ENCODE data around the gene DPCD. TPM values are rescaled to one million over a fixed set of nuclear protein-coding genes. Genes with fewer than 3 reads are reported as not detected.

DPCD gene
- total and polyA plus RNA-seq, 10 of the 15 experiments (the other 5 are each of a cell fraction or from before 2014, with no cell fraction given) = 9.7 to 50.9 (median 26.3) TPM

DNA sequence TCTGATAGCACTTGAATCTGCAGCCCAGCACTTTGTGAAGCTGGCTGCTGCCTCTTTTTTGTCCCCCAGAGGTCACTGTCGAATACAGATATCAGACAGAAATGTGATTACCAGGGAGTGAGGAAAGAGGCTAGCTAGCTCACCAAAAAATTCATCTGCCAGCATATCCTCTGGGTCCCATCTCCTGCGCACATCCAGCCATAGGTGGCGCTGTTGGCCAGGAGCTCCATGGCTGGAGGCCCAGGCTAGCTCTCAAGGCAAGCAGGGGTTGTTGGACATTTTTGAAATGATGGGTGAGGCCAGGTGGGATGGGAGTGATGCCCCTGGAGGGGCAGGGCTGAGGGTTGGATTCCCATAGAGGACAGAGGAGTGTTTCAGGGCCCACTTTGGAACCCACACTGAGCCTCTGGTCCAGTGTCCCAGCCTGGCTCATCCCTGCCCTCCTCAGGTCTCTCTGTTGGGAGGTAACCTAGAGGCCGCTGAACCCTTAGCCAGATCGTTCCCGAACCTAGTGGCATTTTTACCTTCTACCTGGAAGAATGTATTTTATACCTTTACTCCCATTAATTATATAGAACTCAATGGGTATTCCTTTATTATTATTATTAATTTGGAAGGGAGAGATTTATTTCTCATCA is 14.8 kb downstream of the DPCD start (continued):
- TF ChIP-seq TCF7 (IDR thresholded peaks at IDR 0.05; ENCODE audit: borderline replicate concordance) = no peak
- no peak for TF ChIP-seq ZNF274 (IDR thresholded peaks at IDR 0.05; ENCODE audit: insufficient read depth, insufficient read length)
- TF ChIP-seq YY1 (IDR thresholded peaks at IDR 0.05; ENCODE audit: low read depth, low read length) = peak; percentile 77
- no peak for TF ChIP-seq CREB1 (IDR thresholded peaks at IDR 0.05; ENCODE audit: low read depth)
- TF ChIP-seq, protein P1, sequence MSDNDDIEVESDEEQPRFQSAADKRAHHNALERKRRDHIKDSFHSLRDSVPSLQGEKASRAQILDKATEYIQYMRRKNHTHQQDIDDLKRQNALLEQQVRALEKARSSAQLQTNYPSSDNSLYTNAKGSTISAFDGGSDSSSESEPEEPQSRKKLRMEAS (IDR thresholded peaks at IDR 0.05; ENCODE audit: low read depth, low read length) = no peak
- no peak for TF ChIP-seq NRF1 (conservative IDR thresholded peaks at IDR 0.05; ENCODE audit: low read depth, low read length)
- TF ChIP-seq RAD51 (IDR thresholded peaks at IDR 0.05) = no peak
- TF ChIP-seq MTA3 (IDR thresholded peaks at IDR 0.05; ENCODE audit: borderline replicate concordance, low read length) = no peak
- TF ChIP-seq NFXL1 (IDR thresholded peaks at IDR 0.05; ENCODE audit: borderline replicate concordance) = no peak
- TF ChIP-seq ZZZ3 (IDR thresholded peaks at IDR 0.05; ENCODE audit: control insufficient read depth, insufficient read length, low read depth) = no peak
- TF ChIP-seq BHLHE40 (IDR thresholded peaks at IDR 0.05; ENCODE audit: borderline replicate concordance in 1 of 2, low read depth in 2 of 2, low read length in 1 of 2) = 0 out of 4 replicates have a peak, but pooled peaks of 1 of the 2 experiments have one; percentile 21
- TF ChIP-seq PML (IDR thresholded peaks at IDR 0.05; ENCODE audit: low read length) = no peak
- TF ChIP-seq, protein P2, sequence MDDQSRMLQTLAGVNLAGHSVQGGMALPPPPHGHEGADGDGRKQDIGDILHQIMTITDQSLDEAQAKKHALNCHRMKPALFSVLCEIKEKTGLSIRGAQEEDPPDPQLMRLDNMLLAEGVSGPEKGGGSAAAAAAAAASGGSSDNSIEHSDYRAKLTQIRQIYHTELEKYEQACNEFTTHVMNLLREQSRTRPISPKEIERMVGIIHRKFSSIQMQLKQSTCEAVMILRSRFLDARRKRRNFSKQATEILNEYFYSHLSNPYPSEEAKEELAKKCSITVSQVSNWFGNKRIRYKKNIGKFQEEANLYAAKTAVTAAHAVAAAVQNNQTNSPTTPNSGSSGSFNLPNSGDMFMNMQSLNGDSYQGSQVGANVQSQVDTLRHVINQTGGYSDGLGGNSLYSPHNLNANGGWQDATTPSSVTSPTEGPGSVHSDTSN (IDR thresholded peaks at IDR 0.05; ENCODE audit: insufficient replicate concordance, low read depth, low read length) = no peak
- no peak for TF ChIP-seq STAT3 (IDR thresholded peaks at IDR 0.05; ENCODE audit: low read depth, low read length)
- TF ChIP-seq, protein P3, sequence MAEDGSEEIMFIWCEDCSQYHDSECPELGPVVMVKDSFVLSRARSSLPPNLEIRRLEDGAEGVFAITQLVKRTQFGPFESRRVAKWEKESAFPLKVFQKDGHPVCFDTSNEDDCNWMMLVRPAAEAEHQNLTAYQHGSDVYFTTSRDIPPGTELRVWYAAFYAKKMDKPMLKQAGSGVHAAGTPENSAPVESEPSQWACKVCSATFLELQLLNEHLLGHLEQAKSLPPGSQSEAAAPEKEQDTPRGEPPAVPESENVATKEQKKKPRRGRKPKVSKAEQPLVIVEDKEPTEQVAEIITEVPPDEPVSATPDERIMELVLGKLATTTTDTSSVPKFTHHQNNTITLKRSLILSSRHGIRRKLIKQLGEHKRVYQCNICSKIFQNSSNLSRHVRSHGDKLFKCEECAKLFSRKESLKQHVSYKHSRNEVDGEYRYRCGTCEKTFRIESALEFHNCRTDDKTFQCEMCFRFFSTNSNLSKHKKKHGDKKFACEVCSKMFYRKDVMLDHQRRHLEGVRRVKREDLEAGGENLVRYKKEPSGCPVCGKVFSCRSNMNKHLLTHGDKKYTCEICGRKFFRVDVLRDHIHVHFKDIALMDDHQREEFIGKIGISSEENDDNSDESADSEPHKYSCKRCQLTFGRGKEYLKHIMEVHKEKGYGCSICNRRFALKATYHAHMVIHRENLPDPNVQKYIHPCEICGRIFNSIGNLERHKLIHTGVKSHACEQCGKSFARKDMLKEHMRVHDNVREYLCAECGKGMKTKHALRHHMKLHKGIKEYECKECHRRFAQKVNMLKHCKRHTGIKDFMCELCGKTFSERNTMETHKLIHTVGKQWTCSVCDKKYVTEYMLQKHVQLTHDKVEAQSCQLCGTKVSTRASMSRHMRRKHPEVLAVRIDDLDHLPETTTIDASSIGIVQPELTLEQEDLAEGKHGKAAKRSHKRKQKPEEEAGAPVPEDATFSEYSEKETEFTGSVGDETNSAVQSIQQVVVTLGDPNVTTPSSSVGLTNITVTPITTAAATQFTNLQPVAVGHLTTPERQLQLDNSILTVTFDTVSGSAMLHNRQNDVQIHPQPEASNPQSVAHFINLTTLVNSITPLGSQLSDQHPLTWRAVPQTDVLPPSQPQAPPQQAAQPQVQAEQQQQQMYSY (CRISPR knock-in tag; IDR thresholded peaks at IDR 0.05) = no peak
- TF ChIP-seq SIN3A (IDR thresholded peaks at IDR 0.05; ENCODE audit: low read depth, low read length) = no peak
- TF ChIP-seq SRF (IDR thresholded peaks at IDR 0.05; ENCODE audit: low read depth in 2 of 2, low read length in 2 of 2) = no peak
- TF ChIP-seq CBX3 (IDR thresholded peaks at IDR 0.05; ENCODE audit: borderline replicate concordance, low read depth) = no peak
- no peak for TF ChIP-seq HCFC1 (IDR thresholded peaks at IDR 0.05; ENCODE audit: low read length)
- TF ChIP-seq POU2F2 (IDR thresholded peaks at IDR 0.05; ENCODE audit: borderline replicate concordance, low read depth, low read length) = peak; percentile 52; the same call in 1 of the 3 replicates
- TF ChIP-seq, protein P4, sequence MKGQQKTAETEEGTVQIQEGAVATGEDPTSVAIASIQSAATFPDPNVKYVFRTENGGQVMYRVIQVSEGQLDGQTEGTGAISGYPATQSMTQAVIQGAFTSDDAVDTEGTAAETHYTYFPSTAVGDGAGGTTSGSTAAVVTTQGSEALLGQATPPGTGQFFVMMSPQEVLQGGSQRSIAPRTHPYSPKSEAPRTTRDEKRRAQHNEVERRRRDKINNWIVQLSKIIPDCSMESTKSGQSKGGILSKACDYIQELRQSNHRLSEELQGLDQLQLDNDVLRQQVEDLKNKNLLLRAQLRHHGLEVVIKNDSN (IDR thresholded peaks at IDR 0.05; ENCODE audit: borderline replicate concordance, extremely low read length, insufficient read depth, low read depth, low read length) = no peak
- no peak for TF ChIP-seq IRF4 (IDR thresholded peaks at IDR 0.05; ENCODE audit: low read depth, low read length)

Measured in GM12878 (cell line).